Keratinocyte (primary cell): ENCODE data around the gene BGN.

ENCODE experiments used
- EZH2 ChIP-seq: IDR thresholded peaks from one replicate; pipeline ENCODE4 v1.6.1; 2012; ENCODE audit warnings: inconsistent platforms, mild to moderate bottlenecking, low read length, moderate library complexity
- TF ChIP-seq, protein P1 (sequence below), 3 experiments: IDR thresholded peaks in 1 of 3; conservative IDR thresholded peaks in 1 of 3; optimal IDR thresholded peaks in 1 of 3; 2 replicates in 2 of 3; 3 replicates in 1 of 3; pipeline versions ENCODE3 to v1.5.1; 2011; ENCODE audit warnings: low read length in 3 of 3, mild to moderate bottlenecking in 3 of 3, moderate library complexity in 2 of 3, control low read depth in 1 of 3, inconsistent platforms in 1 of 3; ENCODE audit not compliant: insufficient read depth in 2 of 3; ENCODE audit errors: extremely low read depth in 1 of 3

DNA sequence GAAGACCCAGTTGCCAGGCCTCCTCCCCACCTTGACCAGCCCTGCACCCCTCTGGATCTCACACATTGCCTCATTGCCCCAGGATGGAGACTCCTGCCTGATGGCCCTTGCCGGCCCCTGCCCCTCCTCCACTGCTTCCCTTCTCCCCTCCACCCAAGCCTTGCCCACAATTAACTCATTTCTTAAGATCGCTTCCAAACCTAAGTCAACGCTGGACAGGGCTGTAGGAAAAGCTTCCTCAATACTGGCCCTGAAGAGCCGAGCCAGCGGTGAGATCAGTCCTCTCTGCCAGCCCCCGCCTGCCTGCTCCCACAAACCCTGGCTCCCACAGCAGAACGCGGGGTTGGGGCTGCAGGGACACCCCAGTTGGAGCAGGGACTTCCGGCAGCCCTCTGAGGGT, 16.9 kb upstream of the BGN start:
- TF ChIP-seq, protein P1, sequence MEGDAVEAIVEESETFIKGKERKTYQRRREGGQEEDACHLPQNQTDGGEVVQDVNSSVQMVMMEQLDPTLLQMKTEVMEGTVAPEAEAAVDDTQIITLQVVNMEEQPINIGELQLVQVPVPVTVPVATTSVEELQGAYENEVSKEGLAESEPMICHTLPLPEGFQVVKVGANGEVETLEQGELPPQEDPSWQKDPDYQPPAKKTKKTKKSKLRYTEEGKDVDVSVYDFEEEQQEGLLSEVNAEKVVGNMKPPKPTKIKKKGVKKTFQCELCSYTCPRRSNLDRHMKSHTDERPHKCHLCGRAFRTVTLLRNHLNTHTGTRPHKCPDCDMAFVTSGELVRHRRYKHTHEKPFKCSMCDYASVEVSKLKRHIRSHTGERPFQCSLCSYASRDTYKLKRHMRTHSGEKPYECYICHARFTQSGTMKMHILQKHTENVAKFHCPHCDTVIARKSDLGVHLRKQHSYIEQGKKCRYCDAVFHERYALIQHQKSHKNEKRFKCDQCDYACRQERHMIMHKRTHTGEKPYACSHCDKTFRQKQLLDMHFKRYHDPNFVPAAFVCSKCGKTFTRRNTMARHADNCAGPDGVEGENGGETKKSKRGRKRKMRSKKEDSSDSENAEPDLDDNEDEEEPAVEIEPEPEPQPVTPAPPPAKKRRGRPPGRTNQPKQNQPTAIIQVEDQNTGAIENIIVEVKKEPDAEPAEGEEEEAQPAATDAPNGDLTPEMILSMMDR (optimal IDR thresholded peaks at IDR 0.05 in 1 of 3, IDR thresholded peaks at IDR 0.05 in 1 of 3, conservative IDR thresholded peaks at IDR 0.05 in 1 of 3; ENCODE audit: extremely low read depth in 1 of 3, insufficient read depth in 2 of 3, low read length in 3 of 3) = no peak
- TF ChIP-seq EZH2 = no peak
